K562 (cell line): ENCODE results near the gene RPL3. TPM values are rescaled to one million over a fixed set of nuclear protein-coding genes. Genes with fewer than 3 reads are reported as not detected.

ENCODE experiments used
- ATAC-seq: fragments of 200-7000 bp; cut with Tn5 transposase; 3 replicates; pipeline ENCODE4 v1.9.1; 2020; ENCODE audit warnings: moderate library complexity
- BruUV-seq: library from RNA; stranded (reverse); fragments of 400-500 nt; replicated peaks from 2 replicates; lab custom pipeline; 2021; lab: Mats Ljungman, UMichigan
- CTCF ChIA-PET: fragments of 300-600 bp; formaldehyde crosslinking; extraction: SDS; loops from one replicate; lab custom pipeline; 2021; ENCODE audit warnings: low intra/inter-chr PET ratio; lab: Yijun Ruan, JAX
- POLR2A ChIA-PET: fragments of 300-600, 350-650 bp; sonication (Branson Sonifier 250); formaldehyde crosslinking; extraction: SDS; loops from one replicate; lab custom pipeline; 2021; ENCODE audit warnings: antibody characterized with exemption, inconsistent platforms; lab: Yijun Ruan, JAX
- DNase-seq, 4 experiments: peaks; one replicate each; pipeline versions ENCODE4 v3.0.0 to v3.0.0-alpha.2; 2011 to 2018; ENCODE audit warnings: low spot score in 3 of 4, mixed read lengths in 3 of 4; ENCODE audit errors: extremely low read depth in 1 of 4
- FAIRE-seq: peaks from 2 replicates; lab custom pipeline; 2011; peaks lifted over from hg19 to GRCh38; lab: Jason Lieb, UNC
- H2AFZ ChIP-seq: 2 replicates; pipeline ENCODE4 v1.6.0; 2011; ENCODE audit warnings: low read depth, low read length, control low read depth, inconsistent platforms
- H3K27ac ChIP-seq: fragments of 200-600 bp; 3 replicates; pipeline ENCODE4 v1.8.0; 2011; ENCODE audit warnings: low read depth, mild to moderate bottlenecking, control low read depth, inconsistent platforms, low read length, moderate library complexity, mixed read lengths; ENCODE audit errors: extremely low read depth
- H3K27me3 ChIP-seq, 2 experiments: fragments of 300-600 bp in 1 of 2; 2 replicates in 1 of 2; 3 replicates in 1 of 2; pipeline versions ENCODE4 v1.6.0 to v1.8.0; 2011; ENCODE audit warnings: inconsistent platforms in 2 of 2, low read length in 2 of 2, mild to moderate bottlenecking in 1 of 2, mixed read lengths in 1 of 2, moderate library complexity in 1 of 2; ENCODE audit not compliant: control insufficient read depth in 2 of 2, insufficient read depth in 2 of 2
- H3K36me3 ChIP-seq: fragments of 300-600 bp; 3 replicates; pipeline ENCODE4 v1.8.0; 2011; ENCODE audit warnings: mild to moderate bottlenecking, low read length, inconsistent platforms; ENCODE audit not compliant: control insufficient read depth, insufficient read depth
- H3K4me1 ChIP-seq, 2 experiments: fragments of 200-600 bp in 1 of 2; replicated peaks in 1 of 2; 2 replicates in 1 of 2; 3 replicates in 1 of 2; pipeline versions ENCODE4 v1.5.1 to v1.8.0; 2011; ENCODE audit warnings: inconsistent platforms in 2 of 2, low read length in 2 of 2, mild to moderate bottlenecking in 1 of 2, mixed read lengths in 1 of 2, moderate library complexity in 1 of 2; ENCODE audit not compliant: control insufficient read depth in 2 of 2, insufficient read depth in 2 of 2
- H3K4me2 ChIP-seq: 2 replicates; pipeline ENCODE4 v1.6.1; 2011; ENCODE audit warnings: low read length, control low read depth, inconsistent platforms, mixed read lengths; ENCODE audit not compliant: insufficient read depth
- H3K4me3 ChIP-seq: fragments of 200-600 bp; sonication (generic), shearing (Covaris generic); 2 replicates; pipeline ENCODE4 v1.5.1; 2016; ENCODE audit warnings: control low read depth, inconsistent platforms
- H3K79me2 ChIP-seq: fragments of 200-600 bp; 3 replicates; pipeline ENCODE4 v1.8.0; 2011; ENCODE audit warnings: low read length, inconsistent platforms; ENCODE audit not compliant: control insufficient read depth, insufficient read depth
- H3K9ac ChIP-seq, 2 experiments: 2 replicates each; pipeline versions ENCODE4 v1.6.0 to v1.6.1; 2011; ENCODE audit warnings: low read depth in 2 of 2, low read length in 2 of 2, control low read depth in 1 of 2, inconsistent platforms in 1 of 2, mild to moderate bottlenecking in 1 of 2, mixed read lengths in 1 of 2; ENCODE audit not compliant: insufficient read depth in 1 of 2
- H3K9me1 ChIP-seq: one replicate; pipeline ENCODE4 v1.6.0; 2011; ENCODE audit warnings: inconsistent platforms, mild to moderate bottlenecking, low read length, moderate library complexity; ENCODE audit not compliant: control insufficient read depth, insufficient read depth
- H3K9me3 ChIP-seq: replicated peaks from 2 replicates; pipeline ENCODE4 v1.5.1; 2011; ENCODE audit warnings: low read depth, low read length, inconsistent platforms; ENCODE audit not compliant: control insufficient read depth, insufficient read depth
- H4K20me1 ChIP-seq: replicated peaks from 2 replicates; pipeline ENCODE4 v1.6.1; 2011; ENCODE audit warnings: low read length, inconsistent platforms, mixed read lengths; ENCODE audit not compliant: control insufficient read depth, insufficient read depth
- ARHGAP35 ChIP-seq: fragments of 450-650 bp; IDR thresholded peaks from 2 replicates; pipeline ENCODE4 v1.6.1; 2018; ENCODE audit not compliant: partially characterized antibody
- BMI1 ChIP-seq: fragments of 150-350 bp; IDR thresholded peaks from 2 replicates; pipeline ENCODE4 v1.6.1; 2014; ENCODE audit warnings: low read length
- CREBBP ChIP-seq: IDR thresholded peaks from one replicate; pipeline ENCODE4 v1.6.1; 2012; ENCODE audit warnings: low read depth, mild to moderate bottlenecking, control low read depth, inconsistent platforms, low read length
- GABPB2 ChIP-seq: fragments of 250-450 bp; sonication (Bioruptor Pico); conservative IDR thresholded peaks from 2 replicates; pipeline ENCODE4 v1.5.1; 2021; ENCODE audit warnings: mild to moderate bottlenecking
- MEIS2 ChIP-seq: fragments of 450-650 bp; IDR thresholded peaks from 2 replicates; pipeline ENCODE4 v1.6.1; 2014; ENCODE audit warnings: mild to moderate bottlenecking; ENCODE audit not compliant: partially characterized antibody
- TAF15 ChIP-seq: fragments of 200-400 bp; formaldehyde crosslinking; IDR thresholded peaks from 2 replicates; pipeline ENCODE4 v1.6.1; 2017; ENCODE audit warnings: mild to moderate bottlenecking, low read depth, low read length, moderate library complexity
- ZNF124 ChIP-seq: sonication (generic); formaldehyde crosslinking; IDR thresholded peaks from 2 replicates; pipeline ENCODE4 v1.8.1; 2022; ENCODE audit warnings: missing genetic modification reagents
- ZNF239 ChIP-seq: fragments of 250-450 bp; sonication (Bioruptor Pico); IDR thresholded peaks from 2 replicates; pipeline ENCODE4 v1.4.0; 2020; ENCODE audit warnings: mild to moderate bottlenecking
- ZNF316 ChIP-seq: fragments of 450-650 bp; IDR thresholded peaks from 2 replicates; pipeline ENCODE4 v1.6.1; 2016
- WGBS: fragments of 100-300 bp; shearing (Covaris generic); methylation state at CpG from one replicate; pipeline ENCODE4 v1.1.6; 2016; ENCODE audit warnings: low coverage, mixed read lengths; ENCODE audit not compliant: insufficient coverage; ENCODE audit errors: missing lambda C conversion rate; 5-methylcytosine and 5-hydroxymethylcytosine counted together
- in situ Hi-C: fragments of 300-500 bp; cut with MboI; formaldehyde crosslinking; loops from 4 replicates; pipeline ENCODE4 v1.15.0; 2018; ENCODE audit warnings: inconsistent platforms, mixed read lengths
- intact Hi-C: fragments of 100-400 bp; cut with micrococcal nuclease; formaldehyde crosslinking; loops from 2 replicates; pipeline ENCODE4 v1.14.2; 2022
- polyA plus RNA-seq, 8 experiments: library from polyadenylated mRNA; depleted of rRNA in 4 of 8; stranded (reverse) in 5 of 8; unstranded in 3 of 8; fragments of >200 nt; fragmentation: Nextera tagmentation in 2 of 8; fragmentation: Illumina TruSeq in 1 of 8; extraction: Ambion mirVana in 2 of 8; extraction: Trizol in 1 of 8; gene quantifications; 2 replicates each; pipeline versions ENCODE4 v1.2.1 to v1.2.3, GENCODE V29; 2011 to 2014; ENCODE audit warnings: inconsistent platforms in 1 of 8, missing spikeins in 1 of 8
- total RNA-seq, 7 experiments: library from RNA; depleted of rRNA in 6 of 7; stranded (reverse); fragments of >200 nt in 6 of 7; fragmentation: Illumina TruSeq in 2 of 7; extraction: Trizol in 2 of 7; gene quantifications; 2 replicates each; pipeline versions ENCODE4 v1.2.1 to v1.2.3, GENCODE V29; 2011 to 2021; ENCODE audit warnings: low replicate concordance in 1 of 7
- TF ChIP-seq, protein P1 (sequence below): fragments of 450-650 bp; IDR thresholded peaks from 2 replicates; pipeline ENCODE4 v1.6.1; 2017; ENCODE audit warnings: antibody characterized with exemption

Gene RPL3
- total and polyA plus RNA-seq, 9 of the 15 experiments (the other 6 are each of a cell fraction or from before 2014, with no cell fraction given): 1,624 to 4,066 (median 2,565) TPM

DNA sequence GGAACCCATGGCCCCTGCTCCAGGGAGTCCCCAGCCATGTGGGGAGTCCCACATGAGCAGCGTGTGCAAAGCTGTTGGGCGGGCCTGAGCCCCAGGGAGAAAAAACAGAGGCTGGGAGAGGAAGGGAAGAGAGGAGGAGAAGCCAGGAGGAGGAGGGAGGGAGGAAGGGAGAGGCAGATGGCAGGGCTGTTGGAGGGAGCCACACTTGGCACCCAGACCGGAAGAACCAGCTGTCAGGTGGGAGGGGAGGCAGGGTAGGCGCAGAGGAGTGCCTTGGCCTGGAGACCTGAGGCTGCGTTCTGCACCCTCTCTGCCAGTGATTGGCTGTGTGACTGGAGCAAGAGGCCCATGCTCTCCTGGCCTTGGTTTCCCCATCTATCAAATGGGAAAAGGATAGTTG is 37.0 kb upstream of the RPL3 start:
- CTCF ChIA-PET: no interaction called here
- Histone ChIP-seq H3K36me3 (no peaks in the 10 kb centered on the region), H3K9me3 (no peaks in the 10 kb centered on the region), H3K27me3 (no peaks in the 10 kb centered on the region), H3K9ac (no peak overlapping the region; a peak in 1 of 4 replicates), H4K20me1 (no peaks in the 10 kb centered on the region), H3K79me2 (no peaks in the 10 kb centered on the region), H3K4me3 (no peak overlapping the region), H3K4me2 (no peak overlapping the region), H3K9me1 (no peaks in the 10 kb centered on the region), H3K4me1 (peaks cover 0 to 20% of the 10 kb centered on the region in 2 experiments; a peak in 2 of 5 replicates), H2AFZ (no peak overlapping the region), H3K27ac (no peak overlapping the region)
- FAIRE-seq (no peak), DNase-seq (no peak), ATAC-seq (no peak)
- no peak for TF ChIP-seq ZNF316
- no peak for TF ChIP-seq BMI1
- TF ChIP-seq GABPB2: no peak
- TF ChIP-seq MEIS2: no peak
- TF ChIP-seq ZNF239: no peak
- TF ChIP-seq ZNF124 (CRISPR knock-in tag): no peak
- TF ChIP-seq, protein P1, sequence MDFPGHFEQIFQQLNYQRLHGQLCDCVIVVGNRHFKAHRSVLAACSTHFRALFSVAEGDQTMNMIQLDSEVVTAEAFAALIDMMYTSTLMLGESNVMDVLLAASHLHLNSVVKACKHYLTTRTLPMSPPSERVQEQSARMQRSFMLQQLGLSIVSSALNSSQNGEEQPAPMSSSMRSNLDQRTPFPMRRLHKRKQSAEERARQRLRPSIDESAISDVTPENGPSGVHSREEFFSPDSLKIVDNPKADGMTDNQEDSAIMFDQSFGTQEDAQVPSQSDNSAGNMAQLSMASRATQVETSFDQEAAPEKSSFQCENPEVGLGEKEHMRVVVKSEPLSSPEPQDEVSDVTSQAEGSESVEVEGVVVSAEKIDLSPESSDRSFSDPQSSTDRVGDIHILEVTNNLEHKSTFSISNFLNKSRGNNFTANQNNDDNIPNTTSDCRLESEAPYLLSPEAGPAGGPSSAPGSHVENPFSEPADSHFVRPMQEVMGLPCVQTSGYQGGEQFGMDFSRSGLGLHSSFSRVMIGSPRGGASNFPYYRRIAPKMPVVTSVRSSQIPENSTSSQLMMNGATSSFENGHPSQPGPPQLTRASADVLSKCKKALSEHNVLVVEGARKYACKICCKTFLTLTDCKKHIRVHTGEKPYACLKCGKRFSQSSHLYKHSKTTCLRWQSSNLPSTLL: no peak
- TF ChIP-seq CREBBP: no peak
- TF ChIP-seq TAF15: no peak
- TF ChIP-seq ARHGAP35: no peak
- intact Hi-C loops: no loop called here
- BruUV-seq: no TSS peak
- POLR2A ChIA-PET: no interaction called here
- in situ Hi-C loops: no loop called here
- WGBS: no CpG with 5 or more reads among the region's 5 CpGs
